GM19324 (cell line): ENCODE results near the gene ACTR2.
A peak's percentile ranks its signal among the peaks of the same experiment; 100 is the strongest.

Experiments
- ATAC-seq: cut with Tn5 transposase; IDR thresholded peaks from one replicate; pipeline ENCODE4 v1.9.1; 2021; ENCODE audit warnings: mild to moderate bottlenecking, moderate library complexity; ENCODE audit not compliant: unreplicated experiment, low FRiP score

The ACTR2 gene

GRCh38 chr2:65277118-65277517, 49.5 kb downstream of the ACTR2 start:
- ATAC-seq: no peak

GRCh38 chr2:65277791-65278483, 50.3 kb downstream of the ACTR2 start:
- no peak for ATAC-seq

GRCh38 chr2:65278531-65278981, 50.9 kb downstream of the ACTR2 start:
- no peak for ATAC-seq

- ATAC-seq: no peak
These were observed 52.1 kb downstream of the ACTR2 start for GRCh38 chr2:65279756-65280155.

- ATAC-seq: no peak
These were observed 54.2 kb downstream of the ACTR2 start for GRCh38 chr2:65281627-65282351.

- no peak for ATAC-seq
These were observed 54.9 kb downstream of the ACTR2 start for GRCh38 chr2:65282477-65283053.

- ATAC-seq: no peak
These were observed 59.7 kb downstream of the ACTR2 start for GRCh38 chr2:65287364-65287763.

GRCh38 chr2:65291216-65292105, 63.8 kb downstream of the ACTR2 start:
- no peak for ATAC-seq

GRCh38 chr2:65292106-65292400, 64.4 kb downstream of the ACTR2 start:
- no peak for ATAC-seq

- no peak for ATAC-seq
These were observed 64.9 kb downstream of the ACTR2 start for GRCh38 chr2:65292461-65293011.

- ATAC-seq: no peak
These were observed 65.7 kb downstream of the ACTR2 start for GRCh38 chr2:65293376-65293775.

- no peak for ATAC-seq
These were observed 66.5 kb downstream of the ACTR2 start for GRCh38 chr2:65294136-65294535.

GRCh38 chr2:65294701-65295100, 67.1 kb downstream of the ACTR2 start:
- ATAC-seq: no peak

GRCh38 chr2:65296971-65297370, 69.3 kb downstream of the ACTR2 start:
- ATAC-seq: no peak

- no peak for ATAC-seq
These were observed 69.9 kb downstream of the ACTR2 start for GRCh38 chr2:65297544-65297943.

- ATAC-seq: no peak
These were observed 70.5 kb downstream of the ACTR2 start for GRCh38 chr2:65298089-65298488.

- ATAC-seq: no peak
These were observed 71.6 kb downstream of the ACTR2 start for GRCh38 chr2:65299246-65299645.

- ATAC-seq: no peak
These were observed 72.6 kb downstream of the ACTR2 start for GRCh38 chr2:65300134-65300760.

- ATAC-seq: peak; percentile 85
These were observed 73.4 kb downstream of the ACTR2 start for GRCh38 chr2:65300761-65301711.
